NCI-H2227 (cell line): Measurements from ENCODE around the gene FKBP6.
A peak's percentile ranks its signal among the peaks of the same experiment; 100 is the strongest.
"Not testable (repeated sequence)": the region's sequence is repeated elsewhere in the genome, so short reads cannot be mapped to it uniquely, and the experiment has no call there.

Experiments used
- DNase-seq: peaks from one replicate; lab custom pipeline; 2025; ENCODE audit not compliant: unreplicated experiment; lab: John Stamatoyannopoulos, UW

Gene FKBP6

GRCh38 chr7:73327922-73328321, at the start of gene FKBP6, which contains the start of gene TRIM50:
FKBP6 (plus strand) TSS chr7:73328161; CDS start chr7:73328429, 268 bp downstream.
TRIM50 (minus strand) TSS chr7:73328082; CDS start chr7:73324787, 3,295 bp downstream.
- DNase-seq, result not testable (repeated sequence)

- DNase-seq, result not testable (repeated sequence)
Measured at GRCh38 chr7:73297235-73297634, 30.7 kb upstream of the FKBP6 start.

GRCh38 chr7:73297706-73298105, 30.3 kb upstream of the FKBP6 start:
- DNase-seq, result not testable (repeated sequence)

GRCh38 chr7:73299812-73300211, 28.1 kb upstream of the FKBP6 start:
- DNase-seq, result not testable (repeated sequence)

- not testable (repeated sequence) for DNase-seq
Measured at GRCh38 chr7:73301108-73301507, 26.9 kb upstream of the FKBP6 start.

GRCh38 chr7:73302846-73303245, 25.1 kb upstream of the FKBP6 start:
- DNase-seq, result not testable (repeated sequence)

GRCh38 chr7:73303546-73303945, 24.4 kb upstream of the FKBP6 start:
- no peak for DNase-seq

- DNase-seq, result no peak
Measured at GRCh38 chr7:73304071-73304470, 23.9 kb upstream of the FKBP6 start.

GRCh38 chr7:73304612-73305387, 23.2 kb upstream of the FKBP6 start:
- DNase-seq, result not testable (repeated sequence)

GRCh38 chr7:73307436-73307835, 20.5 kb upstream of the FKBP6 start:
- no peak for DNase-seq

- peak; percentile 43 for DNase-seq
Measured at GRCh38 chr7:73308074-73308664, 19.8 kb upstream of the FKBP6 start.

- peak; percentile 76 for DNase-seq
Measured at GRCh38 chr7:73308665-73309214, 19.2 kb upstream of the FKBP6 start, which contains the start of gene NSUN5. NSUN5 (minus strand) TSS chr7:73308826; CDS start chr7:73308790, 36 bp downstream.

GRCh38 chr7:73311421-73311820, 16.5 kb upstream of the FKBP6 start:
- not testable (repeated sequence) for DNase-seq

GRCh38 chr7:73312831-73313520, 15.0 kb upstream of the FKBP6 start:
- DNase-seq, result no peak

- DNase-seq, result no peak
Measured at GRCh38 chr7:73313521-73313906, 14.4 kb upstream of the FKBP6 start.

- no peak for DNase-seq
Measured at GRCh38 chr7:73314271-73314670, 13.7 kb upstream of the FKBP6 start.

- DNase-seq, result no peak
Measured at GRCh38 chr7:73316521-73316920, 11.4 kb upstream of the FKBP6 start.

- DNase-seq, result not testable (repeated sequence)
Measured at GRCh38 chr7:73318656-73319204, 9.2 kb upstream of the FKBP6 start.

GRCh38 chr7:73319541-73319940, 8.4 kb upstream of the FKBP6 start:
- DNase-seq, result peak; percentile 53

- not testable (repeated sequence) for DNase-seq
Measured at GRCh38 chr7:73320009-73320408, 8.0 kb upstream of the FKBP6 start.
